HuH-7.5 (cell line): ENCODE results near the gene FAM131A.

Source experiments
- DNase-seq: peaks from one replicate; pipeline ENCODE4 v3.0.0; 2011; ENCODE audit warnings: low spot score

FAM131A gene

GRCh38 chr3:184377882-184378445 is 40.6 kb downstream of the FAM131A start, which contains the start of gene THPO:
TSS of gene THPO (minus strand) at chr3:184378207. CDS start at chr3:184376259, 1,948 bp downstream.
- peak; percentile 74 for DNase-seq

GRCh38 chr3:184378651-184379357 is 41.4 kb downstream of the FAM131A start:
- DNase-seq, result no peak

- no peak for DNase-seq
Measured at GRCh38 chr3:184379358-184380184, 42.2 kb downstream of the FAM131A start, which contains the start of gene CHRD. TSS of gene CHRD (plus strand) at chr3:184380054. CDS start at chr3:184380319, 265 bp downstream.

GRCh38 chr3:184380185-184380626 is 42.8 kb downstream of the FAM131A start:
- DNase-seq, result peak; percentile 84

GRCh38 chr3:184380627-184381260 is 43.3 kb downstream of the FAM131A start:
- DNase-seq, result no peak

- DNase-seq, result no peak
Measured at GRCh38 chr3:184381261-184382224, 44.1 kb downstream of the FAM131A start.

- DNase-seq, result no peak
Measured at GRCh38 chr3:184382326-184383032, 45.1 kb downstream of the FAM131A start.

GRCh38 chr3:184383033-184383740 is 45.8 kb downstream of the FAM131A start:
- no peak for DNase-seq

- DNase-seq, result no peak
Measured at GRCh38 chr3:184384342-184384741, 46.9 kb downstream of the FAM131A start.

- no peak for DNase-seq
Measured at GRCh38 chr3:184384856-184385422, 47.5 kb downstream of the FAM131A start.

- DNase-seq, result no peak
Measured at GRCh38 chr3:184386047-184386806, 48.8 kb downstream of the FAM131A start.

- DNase-seq, result no peak
Measured at GRCh38 chr3:184387174-184387714, 49.8 kb downstream of the FAM131A start.

- DNase-seq, result no peak
Measured at GRCh38 chr3:184388164-184388935, 51.0 kb downstream of the FAM131A start.

GRCh38 chr3:184388936-184389230 is 51.5 kb downstream of the FAM131A start:
- DNase-seq, result no peak

GRCh38 chr3:184389384-184389783 is 52.0 kb downstream of the FAM131A start:
- no peak for DNase-seq

- DNase-seq, result no peak
Measured at GRCh38 chr3:184389935-184390528, 52.6 kb downstream of the FAM131A start.

- DNase-seq, result no peak
Measured at GRCh38 chr3:184391266-184391665, 53.9 kb downstream of the FAM131A start.
